Stomach (tissue), 9 donors: ENCODE measurements around the gene SPACA4. TPM values are rescaled to one million over a fixed set of nuclear protein-coding genes. Genes with fewer than 3 reads are reported as not detected.
A peak's percentile ranks its signal among the peaks of the same experiment; 100 is the strongest.

Source experiments
- DNase-seq, 2 donors: peaks; one replicate each; pipeline versions ENCODE4 v3.0.0 to v3.0.0-alpha.2; 2013 to 2019
- H3K27ac ChIP-seq, 5 donors: fragments of 200-600 bp in 4 of 5; sonication (generic) in 4 of 5; one replicate each; pipeline ENCODE4 v1.5.1; 2013 to 2019; ENCODE audit warnings: mild to moderate bottlenecking in 1 of 5, moderate library complexity in 1 of 5
- H3K27me3 ChIP-seq, 3 donors: fragments of 200-600 bp; sonication (generic); one replicate each; pipeline ENCODE4 v1.5.1; 2017 to 2019; ENCODE audit warnings: mixed run types in 1 of 3
- H3K36me3 ChIP-seq, 4 donors: fragments of 200-600 bp; sonication (generic); 1 replicate in 3 of 4; 2 replicates in 1 of 4; pipeline ENCODE4 v1.5.1; 2016 to 2019
- H3K4me1 ChIP-seq, 4 donors: fragments of 200-600 bp; sonication (generic); one replicate each; pipeline ENCODE4 v1.5.1; 2016 to 2019
- H3K4me3 ChIP-seq, 4 donors: fragments of 200-600 bp; sonication (generic) in 3 of 4; one replicate each; pipeline ENCODE4 v1.5.1; 2016 to 2019; ENCODE audit warnings: mild to moderate bottlenecking in 1 of 4
- H3K9me3 ChIP-seq, 4 donors: fragments of 200-600 bp; sonication (generic); one replicate each; pipeline ENCODE4 v1.5.1; 2016 to 2019
- CTCF ChIP-seq, 7 experiments: fragments of 450-650 bp in 4 of 7; fragments of 200-600 bp in 3 of 7; sonication (generic) in 3 of 7; IDR thresholded peaks; one replicate each; pipeline ENCODE4 v1.5.1; 2016 to 2019; ENCODE audit warnings: antibody characterized with exemption in 7 of 7, control low read depth in 2 of 7, mild to moderate bottlenecking in 1 of 7
- EP300 ChIP-seq: sonication (generic); formaldehyde crosslinking; IDR thresholded peaks from one replicate; pipeline ENCODE4 v1.6.1; 2017; ENCODE audit warnings: antibody characterized with exemption
- POLR2A ChIP-seq, 4 donors: fragments of 450-650 bp; IDR thresholded peaks; one replicate each; pipeline ENCODE4 v1.6.1; 2016; ENCODE audit warnings: antibody characterized with exemption in 4 of 4, control low read depth in 2 of 4, mild to moderate bottlenecking in 1 of 4, moderate library complexity in 1 of 4
- POLR2AphosphoS5 ChIP-seq, 3 donors: sonication (generic); formaldehyde crosslinking; IDR thresholded peaks; one replicate each; pipeline ENCODE4 v1.6.1; 2016; ENCODE audit warnings: antibody characterized with exemption in 3 of 3
- WGBS, 5 donors: extraction: QIAGEN DNeasy Blood & Tissue Kit in 3 of 5; methylation state at CpG; one replicate each; pipeline versions ENCODE4 v1.1.5 to v1.1.7; 2013 to 2018; 5-methylcytosine and 5-hydroxymethylcytosine counted together
- intact Hi-C: fragments of 100-400 bp; cut with DNase I; formaldehyde crosslinking; loops from one replicate; pipeline ENCODE4 v1.15.1; 2023; ENCODE audit warnings: low total_unique reads
- polyA plus RNA-seq, 3 donors: library from polyadenylated mRNA; stranded (reverse); fragments of 200-250 nt; gene quantifications; one replicate each; pipeline ENCODE4 v1.2.3, GENCODE V29; 2013
- total RNA-seq, 5 donors: library from RNA; depleted of rRNA; stranded (reverse); fragments of >200 nt; gene quantifications; one replicate each; pipeline versions ENCODE4 v1.1.0 to v1.2.3, GENCODE V29; 2014 to 2016
- donor health status: healthy with polysubstance abuse.
- donor health status: Bipolar disorder and iron deficiency.
- donor health status: healthy.

The SPACA4 gene
- total and polyA plus RNA-seq, 8 donors = not detected

- peak in 1 of 2 donors; percentile 79 for DNase-seq
- Histone ChIP-seq H3K4me1 (peaks cover 43 to 94% (median 79%) of the 10 kb centered on the region in 4 donors), H3K27me3 (no peaks in the 10 kb centered on the region), H3K36me3 (peaks cover 0 to 40% (median 21%) of the 10 kb centered on the region in 4 donors), H3K27ac (peak overlapping the region; percentile 65 to 98 (median 80)), H3K4me3 (no peak overlapping the region), H3K9me3 (no peaks in the 10 kb centered on the region)
- TF ChIP-seq POLR2AphosphoS5 (IDR thresholded peaks at IDR 0.05) (peak in 1 of 3 donors; percentile 14), CTCF (IDR thresholded peaks at IDR 0.05) (no peak)
- 58 to 75% (median 68%) methylated on average over 6 of the region's 6 CpGs for WGBS, 5 donors
- intact Hi-C loops = no loop called here
Measured at GRCh38 chr19:48627201-48627864, 20.8 kb downstream of the SPACA4 start.

GRCh38 chr19:48627865-48628314, 21.3 kb downstream of the SPACA4 start:
- DNase-seq = no peak
- H3K27ac ChIP-seq = peak overlapping the region; percentile 65 to 98 (median 80)
- no peaks in the 10 kb centered on the region for H3K9me3 ChIP-seq
- H3K36me3 ChIP-seq = peaks cover 0 to 46% (median 26%) of the 10 kb centered on the region in 4 donors
- intact Hi-C loops = no loop called here
- WGBS, 5 donors = 84 to 88% (median 86%) methylated on average over 2 to 17 of the region's 17 CpGs
- H3K27me3 ChIP-seq = no peaks in the 10 kb centered on the region
- TF ChIP-seq POLR2AphosphoS5 (IDR thresholded peaks at IDR 0.05) (no peak), EP300 (no peak), CTCF (IDR thresholded peaks at IDR 0.05) (no peak), POLR2A (IDR thresholded peaks at IDR 0.05) (no peak)
- H3K4me3 ChIP-seq = no peak overlapping the region
- H3K4me1 ChIP-seq = peaks cover 47 to 95% (median 84%) of the 10 kb centered on the region in 4 donors

GRCh38 chr19:48628486-48629296, 22.1 kb downstream of the SPACA4 start:
- Histone ChIP-seq H3K4me3 (no peak overlapping the region), H3K36me3 (peaks cover 0 to 48% (median 27%) of the 10 kb centered on the region in 4 donors), H3K27ac (peak overlapping the region; percentile 12 to 98 (median 93)), H3K4me1 (peaks cover 47 to 95% (median 84%) of the 10 kb centered on the region in 4 donors), H3K27me3 (no peaks in the 10 kb centered on the region), H3K9me3 (no peaks in the 10 kb centered on the region)
- TF ChIP-seq CTCF (IDR thresholded peaks at IDR 0.05) (no peak), POLR2A (IDR thresholded peaks at IDR 0.05) (no peak), EP300 (no peak), POLR2AphosphoS5 (IDR thresholded peaks at IDR 0.05) (no peak)
- intact Hi-C loops = no loop called here
- WGBS, 5 donors = 73 to 82% (median 78%) methylated on average over 34 of the region's 34 CpGs
- no peak for DNase-seq

GRCh38 chr19:48629297-48629598, 22.7 kb downstream of the SPACA4 start:
- Histone ChIP-seq H3K27ac (peak overlapping the region; percentile 85 to 98 (median 93)), H3K4me3 (no peak overlapping the region), H3K27me3 (no peaks in the 10 kb centered on the region), H3K9me3 (no peaks in the 10 kb centered on the region), H3K4me1 (peaks cover 50 to 99% (median 86%) of the 10 kb centered on the region in 4 donors), H3K36me3 (peaks cover 0 to 48% (median 27%) of the 10 kb centered on the region in 4 donors)
- peak in 1 of 2 donors; percentile 23 for DNase-seq
- intact Hi-C loops = no loop called here
- no peak for TF ChIP-seq POLR2AphosphoS5 (IDR thresholded peaks at IDR 0.05)
- TF ChIP-seq EP300 = no peak
- no peak for TF ChIP-seq CTCF (IDR thresholded peaks at IDR 0.05)
- no peak for TF ChIP-seq POLR2A (IDR thresholded peaks at IDR 0.05)
- WGBS, 5 donors = 88 to 94% (median 91%) methylated on average over 14 to 22 of the region's 22 CpGs
